Colon (tissue), 2 donors: Measurements from ENCODE around the gene LSM7.
"Not testable (repeated sequence)": the region's sequence is repeated elsewhere in the genome, so short reads cannot be mapped to it uniquely, and the experiment has no call there.

ENCODE experiments used
- FAIRE-seq: peaks from 2 replicates; lab custom pipeline; 2012; peaks lifted over from hg19 to GRCh38; lab: Jason Lieb, UNC
- donor health status: control.
- donor health status: control.

LSM7 gene

GRCh38 chr19:2355168-2356035 is 27.0 kb upstream of the LSM7 start:
- no peak for FAIRE-seq

- FAIRE-seq = no peak
Observed at GRCh38 chr19:2354670-2355069, 26.3 kb upstream of the LSM7 start.

GRCh38 chr19:2353887-2354592 is 25.7 kb upstream of the LSM7 start:
- FAIRE-seq = no peak

- no peak for FAIRE-seq
Observed at GRCh38 chr19:2353159-2353886, 24.9 kb upstream of the LSM7 start.

- no peak for FAIRE-seq
Observed at GRCh38 chr19:2352121-2352520, 23.7 kb upstream of the LSM7 start.

GRCh38 chr19:2351591-2351990 is 23.2 kb upstream of the LSM7 start:
- no peak for FAIRE-seq

GRCh38 chr19:2350656-2351055 is 22.3 kb upstream of the LSM7 start:
- FAIRE-seq = no peak

- not testable (repeated sequence) for FAIRE-seq
Observed at GRCh38 chr19:2349818-2350217, 21.4 kb upstream of the LSM7 start.

GRCh38 chr19:2345794-2346663 is 17.6 kb upstream of the LSM7 start:
- FAIRE-seq = no peak

GRCh38 chr19:2345076-2345475 is 16.7 kb upstream of the LSM7 start:
- FAIRE-seq = no peak

- no peak for FAIRE-seq
Observed at GRCh38 chr19:2344381-2344870, 16.0 kb upstream of the LSM7 start.

- FAIRE-seq = no peak
Observed at GRCh38 chr19:2343289-2343982, 15.1 kb upstream of the LSM7 start.

- no peak for FAIRE-seq
Observed at GRCh38 chr19:2342656-2343288, 14.4 kb upstream of the LSM7 start.

GRCh38 chr19:2341982-2342381 is 13.6 kb upstream of the LSM7 start:
- FAIRE-seq = no peak

GRCh38 chr19:2341244-2341751 is 12.9 kb upstream of the LSM7 start:
- no peak for FAIRE-seq

- FAIRE-seq = no peak
Observed at GRCh38 chr19:2340496-2341243, 12.3 kb upstream of the LSM7 start.

GRCh38 chr19:2339644-2340310 is 11.4 kb upstream of the LSM7 start:
- FAIRE-seq = no peak

GRCh38 chr19:2338751-2339643 is 10.6 kb upstream of the LSM7 start:
- no peak for FAIRE-seq
